Hepatocyte (in vitro differentiated cells): ENCODE measurements around the gene PARP8. TPM values are rescaled to one million over a fixed set of nuclear protein-coding genes. Genes with fewer than 3 reads are reported as not detected.

Experiments used
- DNase-seq: peaks from one replicate; pipeline ENCODE4 v3.0.0-alpha.2; 2016; ENCODE audit warnings: low spot score
- H2AFZ ChIP-seq: fragments of 200-600 bp; sonication (generic); 2 replicates; pipeline ENCODE4 v1.6.0; 2016; ENCODE audit warnings: antibody characterized with exemption, mild to moderate bottlenecking
- H3K27ac ChIP-seq: fragments of 200-600 bp; sonication (generic); 2 replicates; pipeline ENCODE4 v1.5.1; 2016; ENCODE audit warnings: mild to moderate bottlenecking
- H3K27me3 ChIP-seq: fragments of 200-600 bp; sonication (generic); 2 replicates; pipeline ENCODE4 v1.6.1; 2016
- H3K36me3 ChIP-seq: fragments of 200-600 bp; sonication (generic); replicated peaks from 2 replicates; pipeline ENCODE4 v1.5.1; 2016; ENCODE audit warnings: low read depth; ENCODE audit not compliant: insufficient read depth
- H3K4me1 ChIP-seq: fragments of 200-600 bp; sonication (generic); 2 replicates; pipeline ENCODE4 v1.5.1; 2016; ENCODE audit warnings: mild to moderate bottlenecking, moderate library complexity; ENCODE audit not compliant: insufficient read depth
- H3K4me2 ChIP-seq: fragments of 200-600 bp; sonication (generic); 2 replicates; pipeline ENCODE4 v1.6.0; 2016
- H3K4me3 ChIP-seq: fragments of 200-600 bp; sonication (generic); 2 replicates; pipeline ENCODE4 v1.5.1; 2016; ENCODE audit warnings: mild to moderate bottlenecking
- H3K79me2 ChIP-seq: fragments of 200-600 bp; sonication (generic); 2 replicates; pipeline ENCODE4 v1.6.0; 2017; ENCODE audit warnings: mild to moderate bottlenecking
- H3K9me2 ChIP-seq: fragments of 200-600 bp; sonication (generic); replicated peaks from 2 replicates; pipeline ENCODE4 v1.6.0; 2017; ENCODE audit warnings: mild to moderate bottlenecking; ENCODE audit not compliant: insufficient read depth
- H3K9me3 ChIP-seq: fragments of 200-600 bp; sonication (generic); 2 replicates; pipeline ENCODE4 v1.5.1; 2016; ENCODE audit warnings: low read depth, mild to moderate bottlenecking
- H4K20me1 ChIP-seq: fragments of 200-600 bp; sonication (generic); 2 replicates; pipeline ENCODE4 v1.6.0; 2016; ENCODE audit warnings: mild to moderate bottlenecking; ENCODE audit not compliant: insufficient read depth, poor library complexity, severe bottlenecking
- CTCF ChIP-seq: fragments of 200-600 bp; sonication (generic); IDR thresholded peaks from 2 replicates; pipeline ENCODE4 v1.5.1; 2016; ENCODE audit warnings: antibody characterized with exemption, mild to moderate bottlenecking; ENCODE audit not compliant: poor library complexity
- EZH2 ChIP-seq: fragments of 200-600 bp; sonication (generic); IDR thresholded peaks from 2 replicates; pipeline ENCODE4 v1.6.1; 2016; ENCODE audit warnings: antibody characterized with exemption, mild to moderate bottlenecking, borderline replicate concordance
- EZH2phosphoT487 ChIP-seq: fragments of 200-600 bp; sonication (generic); IDR thresholded peaks from one replicate; pipeline ENCODE4 v1.6.1; 2018; ENCODE audit warnings: antibody characterized with exemption, mild to moderate bottlenecking, low read depth, moderate library complexity; ENCODE audit not compliant: unreplicated experiment, severe bottlenecking
- WGBS: methylation state at CpG from one replicate; pipeline ENCODE4 v1.1.6; 2016; ENCODE audit warnings: low lambda C conversion rate; ENCODE audit errors: missing lambda C conversion rate; 5-methylcytosine and 5-hydroxymethylcytosine counted together
- polyA plus RNA-seq: library from polyadenylated mRNA; unstranded; fragments of >200 nt; fragmentation: Nextera tagmentation; extraction: Ambion mirVana; gene quantifications from 2 replicates; pipeline ENCODE4 v1.2.1, GENCODE V29; 2016
- total RNA-seq: library from RNA; depleted of rRNA; stranded (reverse); fragments of >200 nt; gene quantifications from 2 replicates; pipeline ENCODE4 v1.2.3, GENCODE V29; 2014

Gene PARP8
- total and polyA plus RNA-seq, 2 experiments from 2014 or later: 11.9 to 18.0 TPM

GRCh38 chr5:50866415-50866814 is 200.0 kb downstream of the PARP8 start:
- H3K9me2 ChIP-seq: no peaks in the 10 kb centered on the region
- H3K9me3 ChIP-seq: no peaks in the 10 kb centered on the region
- no peaks in the 10 kb centered on the region for H3K4me1 ChIP-seq
- H3K36me3 ChIP-seq: no peaks in the 10 kb centered on the region
- H2AFZ ChIP-seq: no peak overlapping the region
- no peak overlapping the region for H3K4me2 ChIP-seq
- no peaks in the 10 kb centered on the region for H3K27me3 ChIP-seq
- H3K79me2 ChIP-seq: no peaks in the 10 kb centered on the region
- H4K20me1 ChIP-seq: no peaks in the 10 kb centered on the region
- no peak overlapping the region for H3K27ac ChIP-seq
- WGBS: 75% methylated on average over 1 of the region's 1 CpG
- DNase-seq: no peak
- H3K4me3 ChIP-seq: no peak overlapping the region
- no peak for TF ChIP-seq CTCF
- TF ChIP-seq EZH2phosphoT487: no peak
- TF ChIP-seq EZH2: no peak

- Histone ChIP-seq H3K27ac (no peak overlapping the region), H2AFZ (no peak overlapping the region), H3K4me2 (no peak overlapping the region), H3K4me3 (no peak overlapping the region), H3K9me2 (no peaks in the 10 kb centered on the region), H4K20me1 (no peaks in the 10 kb centered on the region), H3K27me3 (no peaks in the 10 kb centered on the region), H3K4me1 (no peaks in the 10 kb centered on the region), H3K9me3 (no peaks in the 10 kb centered on the region), H3K36me3 (no peaks in the 10 kb centered on the region), H3K79me2 (no peaks in the 10 kb centered on the region)
- DNase-seq: no peak
- TF ChIP-seq EZH2: no peak
- no peak for TF ChIP-seq CTCF
- no peak for TF ChIP-seq EZH2phosphoT487
- 79% methylated on average over 3 of the region's 3 CpGs for WGBS
Observed at GRCh38 chr5:50867140-50867539, 200.7 kb downstream of the PARP8 start.

DNA sequence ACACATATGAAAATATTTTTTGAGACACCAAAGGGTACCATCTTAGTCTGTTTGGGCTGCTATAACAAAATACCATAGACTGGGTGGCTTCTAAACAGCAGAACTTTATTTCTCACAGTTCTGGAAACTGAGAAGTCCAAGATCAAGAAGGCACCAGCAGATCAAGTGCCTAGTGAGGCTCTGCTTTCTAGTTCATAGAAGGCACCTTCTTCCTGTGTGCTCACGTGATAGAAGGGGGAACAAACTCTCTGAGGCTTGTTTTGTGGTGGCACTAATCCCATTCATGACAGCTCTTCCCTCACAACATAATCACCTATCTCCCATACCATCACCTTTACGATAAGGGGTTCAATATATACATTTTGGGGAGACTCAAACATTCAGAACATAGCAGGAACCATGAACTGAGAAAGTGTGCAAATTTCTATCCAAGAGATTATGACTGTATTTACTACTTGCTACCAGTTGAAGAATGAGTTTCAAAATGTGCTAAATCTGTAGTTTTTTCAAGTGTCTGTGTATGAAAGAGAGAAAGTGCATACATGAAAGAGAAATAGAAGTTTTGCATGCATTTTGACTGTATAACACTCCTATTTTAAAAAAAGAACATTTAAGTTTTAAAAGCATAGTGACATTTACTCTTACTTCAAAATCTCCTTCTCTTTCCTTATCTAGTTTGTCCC is 207.3 kb downstream of the PARP8 start:
- Histone ChIP-seq H3K27me3 (no peaks in the 10 kb centered on the region), H3K79me2 (no peaks in the 10 kb centered on the region), H2AFZ (no peak overlapping the region), H3K4me3 (no peak overlapping the region), H3K9me3 (no peaks in the 10 kb centered on the region), H3K27ac (no peak overlapping the region), H3K36me3 (no peaks in the 10 kb centered on the region), H3K4me1 (no peaks in the 10 kb centered on the region), H4K20me1 (no peaks in the 10 kb centered on the region), H3K9me2 (no peaks in the 10 kb centered on the region), H3K4me2 (no peak overlapping the region)
- WGBS: 73% methylated on average over 2 of the region's 2 CpGs
- no peak for DNase-seq
- no peak for TF ChIP-seq EZH2
- no peak for TF ChIP-seq EZH2phosphoT487
- no peak for TF ChIP-seq CTCF
